GM12891 (cell line): ENCODE results near the gene TMEM139.

ENCODE experiments used
- DNase-seq: peaks from one replicate; pipeline ENCODE4 v3.0.0; 2011; ENCODE audit warnings: low spot score; ENCODE audit not compliant: insufficient read length
- FAIRE-seq: peaks from 2 replicates; lab custom pipeline; 2011; peaks lifted over from hg19 to GRCh38; lab: Jason Lieb, UNC
- PAX5 ChIP-seq: IDR thresholded peaks from 2 replicates; pipeline ENCODE4 v1.6.1; 2011; ENCODE audit warnings: low read length, moderate library complexity, mild to moderate bottlenecking; ENCODE audit not compliant: insufficient read depth, severe bottlenecking
- POLR2A ChIP-seq: IDR thresholded peaks from 2 replicates; pipeline ENCODE4 v1.6.1; 2011; ENCODE audit warnings: low read depth, low read length, control low read depth
- POLR2AphosphoS5 ChIP-seq: IDR thresholded peaks from 2 replicates; pipeline ENCODE4 v1.6.1; 2011; ENCODE audit warnings: low read depth, low read length, control low read depth
- POU2F2 ChIP-seq: IDR thresholded peaks from 2 replicates; pipeline ENCODE4 v1.6.1; 2011; ENCODE audit warnings: low read depth, mild to moderate bottlenecking, control low read depth, low read length, moderate library complexity
- SPI1 ChIP-seq: IDR thresholded peaks from 2 replicates; pipeline ENCODE4 v1.6.1; 2011; ENCODE audit warnings: low read depth, low read length, control low read depth
- TAF1 ChIP-seq: IDR thresholded peaks from 2 replicates; pipeline ENCODE4 v1.6.1; 2011; ENCODE audit warnings: low read depth, low read length, control low read depth

Gene TMEM139

GRCh38 chr7:143243111-143243510 lies 41.6 kb upstream of the TMEM139 start:
- FAIRE-seq (no peak), DNase-seq (no peak)
- TF ChIP-seq PAX5 (no peak), POLR2A (no peak), POU2F2 (no peak), TAF1 (no peak), SPI1 (no peak)

DNA sequence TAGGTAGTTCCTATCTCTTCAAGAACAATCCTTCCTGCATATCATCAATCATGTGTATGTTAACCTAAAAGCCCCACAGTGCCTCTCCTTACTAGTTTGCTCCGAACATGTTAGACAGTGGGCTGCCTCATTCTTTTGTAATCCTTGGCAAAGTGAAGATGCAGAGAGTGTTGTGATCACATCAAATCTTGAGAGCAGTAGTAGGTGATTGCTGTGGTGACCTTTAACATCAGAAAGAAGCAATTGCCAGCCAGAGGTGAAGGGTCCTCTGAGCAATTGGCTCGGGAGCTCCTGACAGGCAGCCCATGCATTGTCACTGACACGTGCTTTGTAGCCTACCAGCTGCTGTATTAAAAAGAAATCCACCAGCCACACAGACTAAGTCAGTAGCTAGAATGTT lies 41.1 kb upstream of the TMEM139 start:
- DNase-seq: no peak
- no peak for FAIRE-seq
- no peak for TF ChIP-seq POU2F2
- no peak for TF ChIP-seq POLR2A
- TF ChIP-seq POLR2AphosphoS5: no peak
- no peak for TF ChIP-seq TAF1
- TF ChIP-seq SPI1: no peak

GRCh38 chr7:143244321-143244720 lies 40.4 kb upstream of the TMEM139 start:
- DNase-seq (no peak), FAIRE-seq (no peak)
- TF ChIP-seq SPI1 (no peak), POLR2A (no peak), POLR2AphosphoS5 (no peak), TAF1 (no peak), PAX5 (no peak), POU2F2 (no peak)

DNA sequence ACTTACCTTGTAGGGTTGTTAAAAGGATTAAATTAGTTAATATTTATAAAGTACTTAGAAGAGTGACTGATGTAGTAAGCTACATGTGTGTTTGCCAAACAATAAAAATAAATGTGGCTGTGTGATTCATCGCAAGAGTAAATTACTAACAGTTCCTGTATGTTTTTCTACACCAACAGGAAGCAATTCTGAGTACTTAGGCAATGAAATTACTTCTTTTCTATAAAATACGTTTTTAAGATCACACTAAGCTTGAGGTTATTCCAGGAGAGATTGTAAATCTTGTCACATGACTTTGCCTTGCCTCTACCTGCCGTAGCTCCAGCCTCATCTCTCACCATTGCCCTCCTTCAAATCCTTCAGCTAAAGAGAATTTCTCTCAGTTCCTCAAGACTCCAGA lies 39.6 kb upstream of the TMEM139 start:
- FAIRE-seq (no peak), DNase-seq (no peak)
- TF ChIP-seq POLR2A: no peak
- no peak for TF ChIP-seq TAF1
- TF ChIP-seq PAX5: no peak

DNA sequence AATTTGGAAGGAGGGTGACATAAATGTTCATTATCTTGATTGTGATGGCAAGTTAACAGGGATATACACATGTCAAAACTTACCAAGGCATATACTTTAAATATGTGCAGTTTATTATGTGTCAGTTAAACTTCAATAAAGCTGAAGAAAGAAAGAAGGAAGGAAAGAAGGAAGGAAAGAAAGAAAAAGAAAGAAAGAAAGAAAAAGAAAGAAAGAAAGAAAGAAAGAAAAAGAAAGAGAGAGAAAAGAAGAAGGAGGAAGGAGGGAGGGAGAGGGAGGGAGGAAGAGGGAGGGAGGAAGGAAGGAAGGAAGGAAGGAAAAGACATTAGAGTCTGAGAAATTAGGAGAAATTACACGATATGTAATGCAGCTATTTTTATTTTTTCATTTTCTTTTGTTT lies 37.4 kb upstream of the TMEM139 start:
- TF ChIP-seq POLR2AphosphoS5 (no peak), PAX5 (no peak), SPI1 (no peak), POLR2A (no peak), TAF1 (no peak), POU2F2 (no peak)
- DNase-seq (no peak), FAIRE-seq (no peak)

DNA sequence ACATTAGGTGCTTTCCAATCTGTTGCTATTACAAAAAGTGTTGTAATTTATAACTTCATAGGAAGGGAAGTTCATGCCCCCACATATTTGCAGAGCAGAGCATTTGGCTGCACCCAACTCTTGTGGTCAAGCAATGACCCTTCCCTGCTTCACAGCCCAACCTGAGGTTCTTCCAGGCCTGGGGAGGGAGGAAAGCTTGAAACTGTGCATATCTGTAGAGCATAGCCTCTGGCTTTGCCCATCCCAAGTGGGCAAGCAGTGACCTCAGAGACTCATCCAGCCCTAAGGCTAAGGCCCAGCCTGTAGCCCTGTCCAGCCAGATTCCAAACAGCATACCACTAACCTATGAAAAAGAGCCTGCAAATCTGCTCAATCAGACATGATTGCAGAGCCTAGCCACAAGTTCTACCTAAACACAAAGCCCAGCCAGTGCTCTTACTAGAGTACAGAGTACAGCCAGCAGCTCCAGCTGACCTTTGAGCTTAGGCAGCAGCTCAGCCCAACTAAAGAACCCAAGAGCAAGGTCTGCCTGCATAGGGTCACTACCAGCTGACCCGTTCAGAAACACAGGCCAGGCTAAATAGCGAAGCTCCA lies 35.9 kb upstream of the TMEM139 start:
- TF ChIP-seq SPI1 (no peak), POLR2AphosphoS5 (no peak), POLR2A (no peak), PAX5 (no peak), TAF1 (no peak), POU2F2 (no peak)
- DNase-seq (no peak), FAIRE-seq (no peak)

DNA sequence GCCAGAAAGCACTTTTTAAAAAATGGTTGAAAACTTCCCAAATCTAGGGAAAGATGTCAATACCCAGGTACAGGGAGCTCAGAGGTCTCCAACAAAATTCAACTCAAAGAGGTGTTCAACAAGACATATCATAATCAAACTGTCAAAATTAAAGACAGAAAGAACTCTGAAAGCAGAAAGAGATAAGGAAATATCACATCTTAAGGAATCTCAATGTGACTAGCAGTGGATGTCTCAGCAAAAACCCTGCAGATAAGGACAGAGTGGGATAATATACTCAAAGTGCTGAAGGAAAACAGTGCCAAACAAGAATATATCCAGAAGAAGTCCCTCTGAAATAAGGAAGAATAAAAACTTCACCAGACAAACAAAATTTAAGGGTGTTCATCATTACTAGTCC lies 34.6 kb upstream of the TMEM139 start:
- TF ChIP-seq PAX5: no peak
- TF ChIP-seq POLR2A: no peak
- TF ChIP-seq POLR2AphosphoS5: no peak
- no peak for TF ChIP-seq SPI1
- TF ChIP-seq POU2F2: no peak
- no peak for FAIRE-seq
- DNase-seq: no peak

DNA sequence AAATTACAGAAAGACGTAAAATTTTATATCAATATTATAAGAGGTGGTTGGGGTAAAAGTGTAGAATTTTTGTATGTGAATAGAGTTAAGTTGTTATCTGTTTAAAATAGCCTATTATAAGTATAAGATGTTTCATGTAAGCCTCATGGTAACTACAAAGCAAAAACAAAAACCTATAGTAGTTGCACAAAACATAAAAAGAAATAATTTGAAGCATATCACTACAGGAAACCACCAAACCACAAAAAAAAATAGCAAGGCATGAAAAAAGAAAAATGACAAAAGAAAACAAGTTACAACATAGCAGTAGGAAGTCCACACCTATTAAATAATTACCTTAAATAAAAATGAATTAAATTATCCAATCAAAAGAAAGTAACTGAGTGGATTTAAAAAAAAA lies 33.9 kb upstream of the TMEM139 start:
- FAIRE-seq (no peak), DNase-seq (no peak)
- TF ChIP-seq PAX5 (no peak), SPI1 (no peak), TAF1 (no peak), POLR2AphosphoS5 (no peak), POLR2A (no peak), POU2F2 (no peak)

DNA sequence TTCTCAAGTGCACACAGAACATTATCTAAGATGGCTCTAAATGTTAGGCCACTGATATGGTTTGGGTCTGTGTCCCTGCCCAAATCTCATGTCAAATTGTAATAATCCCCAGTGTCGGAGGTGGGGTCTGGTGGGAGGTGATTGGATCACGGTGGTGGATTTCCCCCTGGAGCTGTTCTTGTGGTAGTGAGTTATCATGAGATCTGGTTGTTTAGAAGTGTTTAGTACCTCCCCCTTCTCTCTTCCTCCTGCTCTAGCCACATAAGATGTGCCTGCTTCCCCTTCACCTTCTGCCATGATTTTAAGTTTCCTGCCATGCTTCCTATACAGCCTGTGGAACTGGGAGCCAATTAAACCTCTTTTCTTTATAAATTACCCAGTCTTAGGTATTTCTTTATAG lies 32.8 kb upstream of the TMEM139 start:
- FAIRE-seq (no peak), DNase-seq (no peak)
- TF ChIP-seq POU2F2: no peak
- no peak for TF ChIP-seq POLR2AphosphoS5
- no peak for TF ChIP-seq POLR2A
- no peak for TF ChIP-seq TAF1
- TF ChIP-seq SPI1: no peak
- TF ChIP-seq PAX5: no peak

DNA sequence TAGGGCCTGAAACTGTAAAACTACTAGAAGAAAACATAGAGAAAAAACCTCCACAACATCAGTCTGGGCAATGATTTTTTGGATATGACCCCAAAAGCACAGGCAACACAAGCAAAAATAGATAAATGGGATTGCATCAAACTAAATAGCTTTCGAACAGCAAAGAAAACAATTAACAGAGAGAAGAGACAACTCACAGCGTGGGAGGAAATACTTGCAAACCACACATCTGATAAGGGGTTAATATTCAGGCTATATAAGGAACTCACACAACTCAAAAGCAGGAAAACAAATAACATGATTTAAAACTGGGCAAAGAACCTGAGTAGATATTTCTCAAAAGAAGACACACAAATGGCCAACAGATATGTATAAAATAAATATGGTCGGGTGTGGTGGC lies 29.2 kb upstream of the TMEM139 start:
- TF ChIP-seq POLR2A: no peak
- no peak for TF ChIP-seq TAF1
- no peak for TF ChIP-seq PAX5
- TF ChIP-seq SPI1: no peak
- TF ChIP-seq POU2F2: no peak
- TF ChIP-seq POLR2AphosphoS5: no peak
- no peak for FAIRE-seq
- DNase-seq: no peak
